Activated T-helper 9 cell treated with anti-CD3 and anti-CD28 coated beads, Interleukin-2, amount 50 U/mL, for 16 hours (primary cell): ENCODE measurements around the gene ASB6.

Experiments
- DNase-seq: peaks from one replicate; pipeline ENCODE4 v3.0.0-alpha.2; 2020; ENCODE audit warnings: low read depth

Gene ASB6

GRCh38 chr9:129641750-129642585 lies at the start of gene ASB6:
Gene ASB6, minus strand, starts transcription at chr9:129642151. Its CDS starts 152 bp downstream, at chr9:129641999.
- peak; percentile 94 for DNase-seq

GRCh38 chr9:129688285-129689043 lies 46.5 kb upstream of the ASB6 start:
- no peak for DNase-seq

- DNase-seq: no peak
Measured at GRCh38 chr9:129687391-129687790, 45.4 kb upstream of the ASB6 start.

GRCh38 chr9:129686736-129687135 lies 44.8 kb upstream of the ASB6 start:
- DNase-seq: no peak

- DNase-seq: no peak
Measured at GRCh38 chr9:129685933-129686259, 43.9 kb upstream of the ASB6 start.

GRCh38 chr9:129685220-129685932 lies 43.4 kb upstream of the ASB6 start:
- no peak for DNase-seq

GRCh38 chr9:129682381-129682780 lies 40.4 kb upstream of the ASB6 start:
- DNase-seq: no peak

GRCh38 chr9:129681924-129682323 lies 40.0 kb upstream of the ASB6 start:
- no peak for DNase-seq

GRCh38 chr9:129679537-129679936 lies 37.6 kb upstream of the ASB6 start:
- no peak for DNase-seq

- no peak for DNase-seq
Measured at GRCh38 chr9:129678844-129679243, 36.9 kb upstream of the ASB6 start.

- DNase-seq: no peak
Measured at GRCh38 chr9:129677456-129677855, 35.5 kb upstream of the ASB6 start.

GRCh38 chr9:129676975-129677374 lies 35.0 kb upstream of the ASB6 start:
- no peak for DNase-seq

GRCh38 chr9:129676287-129676686 lies 34.3 kb upstream of the ASB6 start:
- DNase-seq: no peak

- no peak for DNase-seq
Measured at GRCh38 chr9:129675620-129676019, 33.7 kb upstream of the ASB6 start.

- DNase-seq: no peak
Measured at GRCh38 chr9:129674229-129674628, 32.3 kb upstream of the ASB6 start.

- no peak for DNase-seq
Measured at GRCh38 chr9:129673602-129674001, 31.7 kb upstream of the ASB6 start.

GRCh38 chr9:129672702-129673101 lies 30.8 kb upstream of the ASB6 start:
- DNase-seq: no peak

- DNase-seq: no peak
Measured at GRCh38 chr9:129671519-129671918, 29.6 kb upstream of the ASB6 start.

- DNase-seq: no peak
Measured at GRCh38 chr9:129671065-129671464, 29.1 kb upstream of the ASB6 start.

- no peak for DNase-seq
Measured at GRCh38 chr9:129669946-129670345, 28.0 kb upstream of the ASB6 start.

- DNase-seq: no peak
Measured at GRCh38 chr9:129669141-129669718, 27.3 kb upstream of the ASB6 start.

GRCh38 chr9:129667850-129668249 lies 25.9 kb upstream of the ASB6 start:
- no peak for DNase-seq
